Endodermal cell (in vitro differentiated cells): ENCODE results near the gene EFTUD2. TPM values are rescaled to one million over a fixed set of nuclear protein-coding genes. Genes with fewer than 3 reads are reported as not detected.

Experiments used
- DNase-seq: peaks from one replicate; pipeline ENCODE4 v3.0.0-alpha.2; 2017
- H3K27ac ChIP-seq: 2 replicates; pipeline ENCODE4 v1.5.1; 2013; ENCODE audit warnings: mild to moderate bottlenecking, low read depth, low read length, moderate library complexity
- H3K27me3 ChIP-seq: 2 replicates; pipeline ENCODE4 v1.6.1; 2013; ENCODE audit warnings: mild to moderate bottlenecking, low read length, moderate library complexity; ENCODE audit not compliant: insufficient read depth, control insufficient read depth, poor library complexity, severe bottlenecking
- H3K36me3 ChIP-seq: 2 replicates; pipeline ENCODE4 v1.7.0; 2013; ENCODE audit warnings: mild to moderate bottlenecking, low read length, moderate library complexity; ENCODE audit not compliant: control insufficient read depth, insufficient read depth
- H3K4me1 ChIP-seq: one replicate; pipeline ENCODE4 v1.7.0; 2013; ENCODE audit warnings: low read length; ENCODE audit not compliant: control insufficient read depth, insufficient read depth
- H3K4me3 ChIP-seq: 2 replicates; pipeline ENCODE4 v1.5.1; 2013; ENCODE audit warnings: mild to moderate bottlenecking, low read length, moderate library complexity
- H3K9ac ChIP-seq: 2 replicates; pipeline ENCODE4 v1.6.1; 2013; ENCODE audit warnings: mild to moderate bottlenecking, low read length, moderate library complexity; ENCODE audit not compliant: poor library complexity, severe bottlenecking; ENCODE audit errors: extremely low read depth
- H3K9me3 ChIP-seq: 2 replicates; pipeline ENCODE4 v1.6.1; 2013; ENCODE audit warnings: mild to moderate bottlenecking, low read length, moderate library complexity; ENCODE audit not compliant: control insufficient read depth
- H3K27ac Mint-ChIP-seq: 2 replicates; pipeline ENCODE4 v1.8.0; 2020; ENCODE audit warnings: mixed read lengths
- H3K27me3 Mint-ChIP-seq: 2 replicates; pipeline ENCODE4 v1.8.0; 2021; ENCODE audit warnings: mild to moderate bottlenecking, mixed read lengths; ENCODE audit not compliant: insufficient read depth
- H3K36me3 Mint-ChIP-seq: 2 replicates; pipeline ENCODE4 v1.8.0; 2020; ENCODE audit warnings: low read depth, mixed read lengths
- H3K4me1 Mint-ChIP-seq: 2 replicates; pipeline ENCODE4 v1.8.0; 2020; ENCODE audit warnings: mixed read lengths
- H3K4me3 Mint-ChIP-seq: 2 replicates; pipeline ENCODE4 v1.8.0; 2020; ENCODE audit warnings: mild to moderate bottlenecking, moderate library complexity, mixed read lengths
- H3K9me3 Mint-ChIP-seq: 2 replicates; pipeline ENCODE4 v1.8.0; 2020; ENCODE audit warnings: mild to moderate bottlenecking, mixed read lengths
- WGBS, 2 experiments: methylation state at CpG; one replicate each; pipeline versions ENCODE4 v1.1.5 to v1.1.7; 2013; ENCODE audit warnings: missing lambda C conversion rate in 2 of 2, mixed read lengths in 1 of 2; ENCODE audit not compliant: insufficient coverage in 1 of 2, insufficient read length in 1 of 2; 5-methylcytosine and 5-hydroxymethylcytosine counted together
- total RNA-seq, 2 donors: library from RNA; stranded (reverse); fragmentation: NEBNext Ultra II Directional in 1 of 2; extraction: Animal tissue kit (Norgen Biotek cat#: 25700) in 1 of 2; gene quantifications; 2 replicates in 1 of 2; 3 replicates in 1 of 2; pipeline ENCODE4 v1.2.1, GENCODE V29; 2021
- TF ChIP-seq, protein P1 (sequence below): fragments of 200-600 bp; sonication (generic); conservative IDR thresholded peaks from 2 replicates; pipeline ENCODE4 v1.5.0; 2021; ENCODE audit warnings: antibody characterized with exemption, mild to moderate bottlenecking

EFTUD2 gene
- total RNA-seq, 2 donors from 2014 or later = 145 to 171 TPM

DNA sequence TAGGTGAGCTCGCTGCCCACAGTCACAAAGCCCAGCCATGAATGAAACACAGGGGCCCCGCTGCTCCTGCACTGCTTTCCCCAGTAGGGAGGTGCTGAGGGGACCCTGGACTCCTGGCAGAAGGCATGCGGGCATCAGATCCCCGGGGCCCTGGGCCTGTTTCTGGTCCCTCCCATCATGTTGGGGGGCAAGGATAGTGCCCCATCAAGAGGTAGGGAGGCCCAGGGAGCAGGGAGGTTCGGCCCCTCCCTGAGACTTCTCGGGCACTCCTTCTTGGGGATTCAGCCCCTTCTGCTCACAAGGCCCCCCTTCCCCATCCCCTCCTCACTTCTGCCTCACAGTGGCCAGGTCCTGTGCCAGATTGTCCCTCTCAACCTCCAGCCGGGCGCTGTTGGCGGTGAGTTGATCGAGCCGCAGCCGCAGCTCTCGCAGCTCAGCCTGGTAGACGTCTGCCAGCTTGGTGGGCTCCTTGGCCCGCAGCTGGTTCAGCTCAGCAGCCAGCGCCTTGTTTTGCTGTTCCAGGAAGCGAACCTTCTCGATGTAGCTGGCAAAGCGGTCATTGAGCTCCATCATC, 15.5 kb upstream of the EFTUD2 start:
- Histone ChIP-seq H3K27me3 (peaks cover 31% of the 10 kb centered on the region), H3K27ac (no peak overlapping the region), H3K36me3 (no peaks in the 10 kb centered on the region), H3K9me3 (no peaks in the 10 kb centered on the region), H3K4me1 (no peaks in the 10 kb centered on the region), H3K4me3 (no peak overlapping the region), H3K9ac (no peak overlapping the region)
- H3K36me3 Mint-ChIP-seq = no peaks in the 10 kb centered on the region
- H3K27me3 Mint-ChIP-seq = peaks cover 52% of the 10 kb centered on the region
- no peak overlapping the region for H3K4me3 Mint-ChIP-seq
- no peaks in the 10 kb centered on the region for H3K9me3 Mint-ChIP-seq
- H3K4me1 Mint-ChIP-seq = no peaks in the 10 kb centered on the region
- TF ChIP-seq, protein P1, sequence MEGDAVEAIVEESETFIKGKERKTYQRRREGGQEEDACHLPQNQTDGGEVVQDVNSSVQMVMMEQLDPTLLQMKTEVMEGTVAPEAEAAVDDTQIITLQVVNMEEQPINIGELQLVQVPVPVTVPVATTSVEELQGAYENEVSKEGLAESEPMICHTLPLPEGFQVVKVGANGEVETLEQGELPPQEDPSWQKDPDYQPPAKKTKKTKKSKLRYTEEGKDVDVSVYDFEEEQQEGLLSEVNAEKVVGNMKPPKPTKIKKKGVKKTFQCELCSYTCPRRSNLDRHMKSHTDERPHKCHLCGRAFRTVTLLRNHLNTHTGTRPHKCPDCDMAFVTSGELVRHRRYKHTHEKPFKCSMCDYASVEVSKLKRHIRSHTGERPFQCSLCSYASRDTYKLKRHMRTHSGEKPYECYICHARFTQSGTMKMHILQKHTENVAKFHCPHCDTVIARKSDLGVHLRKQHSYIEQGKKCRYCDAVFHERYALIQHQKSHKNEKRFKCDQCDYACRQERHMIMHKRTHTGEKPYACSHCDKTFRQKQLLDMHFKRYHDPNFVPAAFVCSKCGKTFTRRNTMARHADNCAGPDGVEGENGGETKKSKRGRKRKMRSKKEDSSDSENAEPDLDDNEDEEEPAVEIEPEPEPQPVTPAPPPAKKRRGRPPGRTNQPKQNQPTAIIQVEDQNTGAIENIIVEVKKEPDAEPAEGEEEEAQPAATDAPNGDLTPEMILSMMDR = no peak
- H3K27ac Mint-ChIP-seq = no peak overlapping the region
- peak; percentile 53 for DNase-seq
- 89 to 93% methylated on average over 14 to 19 of the region's 19 CpGs for WGBS, 2 experiments

DNA sequence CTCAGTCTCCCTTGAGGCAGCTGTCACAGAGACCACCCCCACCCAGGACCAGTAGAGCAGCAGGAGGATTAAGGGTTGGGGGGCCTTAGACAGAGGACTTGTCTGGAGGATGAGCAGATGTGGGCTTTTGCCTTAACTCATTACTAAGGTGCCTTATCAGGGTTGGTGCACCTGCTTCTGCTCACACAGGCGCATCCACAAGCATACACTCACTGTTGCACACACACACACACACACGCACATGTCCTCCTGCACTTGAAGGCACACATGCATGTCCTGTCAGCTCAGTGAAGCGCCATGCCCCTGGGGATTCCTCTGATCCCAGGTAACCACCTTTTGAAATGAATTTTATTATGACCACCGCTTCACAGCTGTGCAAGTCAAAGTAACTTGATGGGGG, 14.9 kb upstream of the EFTUD2 start:
- Histone ChIP-seq H3K9ac (no peak overlapping the region), H3K27me3 (peaks cover 31% of the 10 kb centered on the region), H3K36me3 (no peaks in the 10 kb centered on the region), H3K27ac (no peak overlapping the region), H3K4me1 (no peaks in the 10 kb centered on the region), H3K9me3 (no peaks in the 10 kb centered on the region), H3K4me3 (no peak overlapping the region)
- WGBS, 2 experiments = 92 to 93% methylated on average over 4 of the region's 4 CpGs
- DNase-seq = no peak
- H3K36me3 Mint-ChIP-seq = no peaks in the 10 kb centered on the region
- TF ChIP-seq, protein P1 = no peak
- H3K9me3 Mint-ChIP-seq = no peaks in the 10 kb centered on the region
- no peak overlapping the region for H3K27ac Mint-ChIP-seq
- no peak overlapping the region for H3K4me3 Mint-ChIP-seq
- peaks cover 52% of the 10 kb centered on the region for H3K27me3 Mint-ChIP-seq
- H3K4me1 Mint-ChIP-seq = no peaks in the 10 kb centered on the region

DNA sequence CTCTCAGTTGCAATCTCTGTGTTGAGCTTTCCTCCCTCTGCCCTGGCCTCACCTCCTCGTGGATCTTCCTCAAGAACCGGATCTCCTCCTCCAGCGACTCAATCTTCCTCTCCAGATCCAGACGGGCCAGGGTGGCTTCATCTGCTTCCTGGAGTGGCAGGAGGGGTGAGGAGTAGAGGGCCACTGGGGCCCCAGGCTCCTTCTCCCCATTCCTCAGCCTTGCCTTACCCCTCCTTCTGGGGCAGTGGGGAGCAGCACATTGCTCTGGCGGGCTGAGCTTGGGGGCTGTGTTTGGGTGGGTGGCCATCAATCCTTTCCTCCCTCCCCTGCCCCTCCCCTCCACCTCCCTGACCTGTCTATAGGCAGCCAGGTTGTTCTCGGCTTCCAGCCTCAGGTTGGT, 14.4 kb upstream of the EFTUD2 start:
- Mint-ChIP-seq H3K9me3 (no peaks in the 10 kb centered on the region), H3K4me3 (no peak overlapping the region), H3K36me3 (no peaks in the 10 kb centered on the region), H3K27me3 (peaks cover 52% of the 10 kb centered on the region), H3K4me1 (no peaks in the 10 kb centered on the region), H3K27ac (no peak overlapping the region)
- Histone ChIP-seq H3K9me3 (no peaks in the 10 kb centered on the region), H3K27me3 (peaks cover 31% of the 10 kb centered on the region), H3K4me1 (no peaks in the 10 kb centered on the region), H3K36me3 (no peaks in the 10 kb centered on the region), H3K27ac (no peak overlapping the region), H3K4me3 (no peak overlapping the region), H3K9ac (no peak overlapping the region)
- WGBS, 2 experiments = 83% methylated on average over 4 of the region's 6 CpGs; no CpG with 5 or more reads in 1 of the 2 experiments
- DNase-seq = no peak
- TF ChIP-seq, protein P1 = no peak
